Left forelimb (tissue), 1 donor: Measurements from ENCODE around the gene NATD1.
"Not testable (repeated sequence)": the region's sequence is repeated elsewhere in the genome, so short reads cannot be mapped to it uniquely, and the experiment has no call there.

Experiments
- DNase-seq: peaks from one replicate; pipeline ENCODE4 v3.0.0-alpha.2; 2018; ENCODE audit warnings: low spot score

NATD1 gene

DNA sequence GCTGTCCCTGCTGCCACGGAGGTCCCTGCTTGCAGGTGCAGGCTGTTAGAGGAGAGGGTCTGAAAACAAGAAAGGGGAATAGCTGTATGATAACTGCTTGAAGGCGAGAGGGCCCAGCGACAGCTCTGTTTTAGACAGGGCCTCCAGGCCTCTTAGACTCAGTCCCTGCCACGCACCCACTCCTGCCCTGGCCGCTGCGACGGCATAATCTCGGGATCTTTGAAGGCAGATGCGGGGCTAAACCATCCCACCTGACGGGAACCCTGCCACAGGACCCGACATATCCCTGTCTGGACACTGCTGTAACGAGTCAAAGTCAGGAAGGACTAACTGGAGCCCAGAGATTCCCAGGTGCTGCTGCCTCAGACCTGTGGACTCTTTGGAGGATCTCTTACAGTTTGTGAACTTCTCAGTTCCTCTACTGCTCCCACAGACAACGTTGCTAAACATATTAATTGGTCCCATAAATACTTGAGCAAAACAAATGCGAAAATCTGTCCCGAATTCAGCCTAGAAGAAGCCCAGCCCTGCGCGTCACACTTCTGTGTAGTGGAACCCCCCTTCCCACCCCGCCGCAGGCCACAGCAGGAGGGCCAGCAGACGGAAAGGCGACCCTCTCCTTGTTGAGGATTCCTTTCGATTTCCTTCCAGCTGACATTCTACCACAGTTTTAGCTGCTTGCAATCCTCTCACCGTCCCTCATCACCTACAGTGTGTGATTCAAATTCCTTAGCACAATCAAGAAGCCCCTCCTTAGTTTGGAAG is 38.3 kb downstream of the NATD1 start:
- no peak for DNase-seq

DNA sequence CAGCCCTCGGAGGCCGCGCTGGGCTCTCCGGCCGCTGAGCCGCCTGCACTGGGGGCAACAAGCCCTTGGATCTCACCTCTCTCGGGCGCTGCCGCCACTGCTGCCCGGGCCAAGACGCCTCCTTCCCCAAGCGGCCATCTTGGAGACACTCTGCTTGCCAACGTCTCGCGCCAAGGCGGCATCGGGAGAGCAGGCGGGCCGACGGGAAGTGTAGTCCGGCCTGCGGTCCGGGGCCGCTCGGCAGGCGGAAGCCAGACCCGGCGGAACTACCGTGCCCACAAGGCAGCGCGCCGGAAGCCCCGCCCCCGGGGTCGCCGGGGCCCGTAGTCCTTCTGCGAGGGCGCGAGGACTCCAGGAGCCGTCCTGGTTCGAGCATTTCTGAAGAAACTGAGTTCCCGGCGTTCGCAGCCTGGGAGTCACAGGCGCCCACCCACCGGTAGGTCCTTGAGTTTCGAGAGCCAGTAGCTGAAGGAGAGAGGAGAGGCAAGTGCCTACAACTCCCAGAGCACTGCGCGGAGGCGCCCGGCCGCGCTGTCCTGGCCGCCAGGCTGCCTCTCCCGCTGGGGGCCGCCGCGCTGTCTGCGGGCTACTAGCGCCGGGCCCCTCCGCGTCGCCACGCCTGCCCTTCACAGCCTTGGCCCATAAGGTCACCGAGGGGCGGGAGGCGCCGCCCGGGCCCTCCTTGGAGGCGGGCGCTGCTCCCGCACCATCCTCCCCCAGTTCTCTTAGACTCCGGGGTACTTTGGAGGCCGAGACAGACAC is 39.0 kb downstream of the NATD1 start, which contains the start of gene TMEM11:
TSS of gene TMEM11 (minus strand) at position 147 of the 762 bp plus-strand sequence. CDS start at position 138, 9 bp downstream.
- peak; percentile 99 for DNase-seq

DNA sequence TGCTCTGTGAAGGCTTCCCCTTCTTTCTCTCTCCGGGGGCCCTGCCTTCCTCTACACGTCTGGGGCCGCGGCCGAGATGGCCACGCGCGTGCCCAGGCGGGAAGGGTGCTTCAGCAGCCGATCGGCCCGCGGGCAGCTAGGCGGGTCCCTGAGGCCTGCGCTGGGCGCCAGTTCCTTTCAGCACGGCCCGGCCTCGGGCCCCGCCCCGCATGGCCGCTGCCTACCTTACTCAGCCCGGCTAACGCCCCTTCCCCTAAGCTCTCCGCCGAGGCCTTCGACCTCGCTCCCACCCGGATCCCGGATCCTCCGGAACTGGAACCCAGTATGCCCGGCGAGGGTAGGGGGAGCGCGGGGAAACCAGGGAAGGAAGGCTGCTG is 39.6 kb downstream of the NATD1 start:
- no peak for DNase-seq

DNA sequence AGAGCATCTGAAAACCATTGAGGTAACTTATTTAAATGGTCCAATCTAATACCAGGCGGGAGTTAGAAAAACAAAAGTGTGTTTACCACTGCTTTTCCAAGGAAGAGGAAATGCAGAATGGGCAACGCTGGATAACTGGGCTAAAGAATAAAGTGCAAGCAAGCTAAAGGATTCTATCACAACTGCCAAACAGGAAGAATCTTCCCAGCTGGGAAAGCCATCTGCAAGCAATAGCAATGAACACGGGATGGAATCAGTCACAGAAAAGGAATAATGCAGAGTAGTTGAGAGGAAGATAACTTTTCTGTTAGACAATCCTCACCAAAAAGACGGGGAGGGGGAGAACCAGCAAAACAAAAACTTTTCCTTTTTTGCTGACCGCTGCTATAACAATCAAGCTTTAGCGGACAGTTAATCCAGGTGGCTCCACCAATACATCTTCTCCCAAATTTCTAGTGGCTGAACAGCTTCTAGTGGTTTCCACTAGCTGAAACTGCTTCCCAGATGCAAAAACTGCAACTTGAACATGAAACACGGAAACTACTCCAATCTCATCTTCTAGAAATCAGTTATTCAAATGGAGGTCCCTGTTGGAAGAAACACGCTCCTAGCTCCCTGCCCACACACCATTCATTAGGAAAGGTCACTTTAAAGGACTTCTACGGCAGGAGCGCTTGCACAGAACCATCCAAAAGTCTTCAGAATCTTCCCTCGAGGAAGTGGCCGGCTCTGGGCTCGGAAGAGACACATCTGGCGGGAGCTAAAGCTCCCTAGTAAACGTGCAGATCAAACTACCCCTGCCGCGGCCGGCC is 40.2 kb downstream of the NATD1 start:
- DNase-seq, result no peak

DNA sequence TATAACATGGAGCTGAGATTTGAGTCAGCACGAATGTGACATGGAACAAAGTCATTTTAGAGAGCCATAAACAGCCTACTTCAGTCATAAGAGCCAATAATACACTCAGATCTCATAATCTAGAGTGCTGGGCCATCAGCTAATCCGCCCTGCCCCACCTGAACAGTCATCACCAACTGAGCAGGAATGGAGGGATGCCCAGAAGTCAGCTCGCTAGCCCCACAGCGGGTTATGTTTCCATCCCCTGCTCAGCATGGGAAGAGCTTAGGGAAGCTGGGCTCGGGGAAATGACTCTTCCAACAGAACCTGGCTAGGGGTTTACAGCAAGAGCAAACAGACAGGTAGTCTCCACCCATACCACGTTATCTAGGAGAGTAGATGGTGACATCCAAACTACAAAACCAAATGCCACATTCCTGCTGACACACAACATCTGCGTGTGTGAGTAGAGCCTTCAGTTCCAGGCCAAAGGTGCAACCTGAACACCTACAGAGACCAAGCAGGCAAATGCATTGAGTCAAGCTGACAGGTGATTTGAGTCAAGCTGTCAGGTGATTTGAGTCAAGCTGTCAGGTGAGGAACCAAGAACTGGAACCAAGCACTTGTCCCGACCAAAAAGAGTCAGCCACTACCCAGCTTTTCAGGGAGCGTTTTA is 41.3 kb downstream of the NATD1 start:
- no peak for DNase-seq

DNA sequence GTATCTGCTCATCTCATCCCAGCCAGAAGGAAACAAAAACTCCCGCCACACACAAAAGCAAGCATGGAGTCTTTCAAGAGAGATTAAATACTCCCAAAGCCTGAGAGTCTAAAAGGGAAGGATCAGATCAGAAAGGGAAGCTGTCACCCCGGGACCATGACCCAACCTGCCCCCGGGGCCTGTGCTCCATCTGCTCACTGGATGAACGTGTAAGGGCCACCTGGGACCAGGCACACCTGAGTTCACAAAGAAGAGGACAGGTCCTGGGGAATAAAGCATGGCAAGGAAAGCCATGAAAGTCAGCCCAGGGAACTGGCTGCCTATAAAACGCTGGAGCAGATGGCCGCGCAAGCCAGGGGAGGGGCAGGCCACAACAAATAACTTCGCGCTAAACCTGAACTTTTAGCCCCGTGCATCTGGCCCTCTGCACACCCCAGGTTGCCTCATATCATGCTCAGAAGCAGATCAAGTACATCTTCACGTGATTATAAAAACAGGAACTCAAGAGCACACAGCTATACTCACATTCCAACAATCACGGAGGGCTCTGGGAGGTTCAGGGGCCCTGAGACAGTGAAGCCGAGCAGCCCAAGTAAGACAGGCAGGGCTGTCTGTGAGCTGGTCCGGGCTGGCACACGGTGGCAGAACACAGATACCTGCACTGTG is 42.7 kb downstream of the NATD1 start:
- no peak for DNase-seq

DNA sequence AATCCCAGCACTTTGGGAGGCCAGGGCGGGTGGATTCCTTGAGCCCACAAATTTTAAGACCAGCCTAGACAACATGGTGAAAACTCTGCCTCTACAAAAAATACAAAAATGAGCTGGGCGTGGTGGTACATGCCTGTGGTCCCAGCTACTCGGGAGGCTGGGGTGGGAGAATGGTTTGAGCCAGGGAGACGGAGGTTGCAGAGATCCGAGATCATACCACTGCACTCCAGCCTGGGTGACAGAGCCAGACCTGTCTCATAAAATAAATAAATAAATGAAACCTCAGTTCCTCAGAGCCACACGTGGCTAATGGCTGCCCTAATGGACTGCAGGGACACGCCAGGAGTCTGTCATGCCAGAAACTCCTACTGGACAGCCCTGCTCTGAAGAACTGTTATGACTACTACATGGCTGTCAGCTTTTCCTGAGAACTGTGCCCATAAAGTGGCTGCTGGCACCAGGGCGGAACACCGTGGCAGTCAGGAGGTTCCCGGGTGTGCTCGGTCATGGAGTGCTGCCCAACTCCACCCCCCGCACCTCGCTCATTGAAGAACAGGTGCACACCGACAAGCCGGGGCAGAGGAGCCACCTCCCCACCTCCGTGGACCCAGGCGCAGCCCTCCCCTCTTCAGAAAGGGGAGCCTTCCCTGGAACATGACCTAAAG is 43.6 kb downstream of the NATD1 start:
- DNase-seq, result no peak

DNA sequence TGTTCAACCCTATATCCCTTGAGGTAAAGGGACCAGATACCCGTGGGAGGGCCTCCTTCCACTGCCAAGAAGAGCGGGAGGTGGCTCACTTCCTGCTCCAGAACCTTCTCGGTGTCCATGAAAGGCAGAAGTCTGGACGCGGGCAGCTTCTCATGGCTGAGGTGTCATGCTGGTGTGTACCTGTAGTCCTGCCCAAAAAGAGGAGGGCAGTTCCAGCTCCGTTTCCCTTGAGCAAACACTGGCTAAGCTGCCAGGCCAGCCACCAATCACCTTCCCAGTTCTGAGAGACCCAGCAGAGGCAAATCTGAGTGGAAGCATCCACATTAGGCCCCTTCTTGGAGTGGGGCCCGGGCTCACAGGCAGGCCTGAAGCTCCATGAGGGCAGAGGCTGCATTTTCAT is 44.9 kb downstream of the NATD1 start:
- DNase-seq, result no peak

DNA sequence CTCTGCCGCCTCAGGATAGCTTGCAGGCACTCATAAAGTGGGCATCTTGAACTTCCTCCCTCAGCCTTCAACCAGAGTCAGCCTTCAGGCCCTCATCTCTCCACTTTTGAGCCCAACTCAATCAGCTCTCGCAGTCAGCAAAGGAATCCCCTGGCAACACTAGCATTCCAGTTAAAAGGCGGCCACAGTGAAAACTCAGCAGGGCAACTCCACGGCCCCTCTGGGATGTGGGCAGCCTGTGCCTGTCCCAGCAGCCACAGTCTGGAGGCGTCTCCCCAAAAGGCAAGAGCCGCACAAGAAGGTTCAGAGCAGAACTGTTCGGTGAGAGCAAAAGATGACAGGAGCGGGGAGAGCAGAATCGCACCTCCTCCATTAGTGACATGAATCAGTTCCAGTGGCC is 48.3 kb downstream of the NATD1 start:
- no peak for DNase-seq

DNA sequence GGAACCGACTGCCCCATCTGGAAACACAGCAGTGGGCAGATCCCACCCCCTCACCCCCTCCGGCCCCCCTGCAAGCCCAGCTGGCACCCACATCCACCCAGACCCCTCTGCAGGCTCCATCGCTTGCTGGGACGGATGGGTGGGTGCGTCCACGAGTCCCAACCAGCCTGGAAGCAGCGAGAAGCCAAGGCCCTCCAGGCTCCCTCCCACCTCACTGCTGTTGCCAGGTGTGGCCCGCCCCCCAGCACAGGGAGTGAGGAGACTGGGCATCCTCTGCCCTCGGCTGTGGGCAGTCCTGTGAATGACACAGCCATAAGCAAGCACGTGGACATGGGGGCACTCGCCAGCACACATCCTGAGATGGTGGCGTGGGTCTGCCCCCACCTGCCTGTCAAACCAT is 50.7 kb downstream of the NATD1 start:
- no peak for DNase-seq

DNA sequence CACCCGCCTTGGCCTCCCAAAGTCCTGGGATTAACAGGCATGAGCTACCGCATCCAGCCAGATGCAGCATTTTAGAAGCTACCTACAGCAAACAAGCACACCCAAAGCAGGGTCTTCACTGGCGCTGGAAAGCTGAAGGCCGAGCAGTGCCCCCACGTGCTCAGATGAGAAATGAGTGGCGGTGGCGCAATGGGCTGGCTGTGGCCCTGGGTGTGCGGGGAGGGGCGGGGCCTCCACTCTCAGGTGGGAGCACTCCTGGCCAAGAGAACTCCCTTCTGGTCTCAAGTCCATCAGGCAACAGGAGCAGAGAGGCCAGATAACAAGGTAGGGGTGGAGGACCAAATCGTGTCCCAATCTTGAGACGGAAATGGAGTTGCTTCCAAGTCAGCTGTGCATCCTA is 51.3 kb downstream of the NATD1 start:
- DNase-seq, result no peak

DNA sequence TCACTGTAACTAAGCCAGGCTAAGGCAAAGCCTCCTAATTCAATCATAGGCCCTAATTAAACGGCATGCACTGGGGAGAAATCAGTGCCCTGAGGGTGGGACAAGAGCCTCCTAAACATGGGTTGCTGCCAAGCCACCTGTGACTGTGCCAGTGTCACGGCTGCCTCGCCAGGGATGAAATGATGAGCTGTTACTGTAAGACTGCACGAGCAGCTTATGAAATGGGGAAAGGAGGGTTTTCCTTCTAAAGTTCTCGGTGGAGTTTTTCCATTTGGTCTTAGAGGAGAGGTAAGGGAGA is 52.0 kb downstream of the NATD1 start:
- DNase-seq, result no peak

DNA sequence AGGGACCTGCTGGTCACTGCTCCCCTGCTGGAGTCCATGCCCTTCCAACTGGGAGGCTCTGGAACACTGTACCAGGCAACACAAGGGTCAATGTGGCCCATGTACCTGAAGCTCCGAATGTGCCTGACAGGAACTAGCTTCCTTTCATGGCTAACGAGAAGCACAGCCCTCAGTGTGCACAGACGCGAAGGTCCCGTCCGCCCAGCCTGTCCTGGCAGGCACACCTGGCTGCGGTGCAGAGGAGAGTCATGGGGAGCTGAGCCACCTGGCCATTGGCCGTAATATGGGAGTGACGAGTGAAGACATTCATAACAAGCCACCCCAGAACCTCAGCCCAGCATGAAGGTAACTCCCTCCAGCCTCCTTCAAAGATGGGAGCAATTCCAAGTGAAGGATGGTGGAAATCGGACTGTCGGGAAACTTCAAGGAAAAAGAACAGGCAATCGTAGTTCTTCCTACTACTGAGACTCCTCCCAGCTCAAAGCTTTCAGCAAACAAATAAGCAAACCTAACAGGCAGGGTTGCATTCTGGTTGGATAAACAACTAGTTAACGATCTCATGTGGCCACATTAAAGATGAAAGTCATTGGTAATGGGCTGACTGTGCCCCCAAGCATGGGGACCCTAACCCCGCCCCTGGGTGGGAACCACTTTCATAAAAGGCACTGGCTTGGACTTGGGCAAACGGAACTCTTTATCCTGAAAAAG is 52.5 kb downstream of the NATD1 start:
- no peak for DNase-seq

DNA sequence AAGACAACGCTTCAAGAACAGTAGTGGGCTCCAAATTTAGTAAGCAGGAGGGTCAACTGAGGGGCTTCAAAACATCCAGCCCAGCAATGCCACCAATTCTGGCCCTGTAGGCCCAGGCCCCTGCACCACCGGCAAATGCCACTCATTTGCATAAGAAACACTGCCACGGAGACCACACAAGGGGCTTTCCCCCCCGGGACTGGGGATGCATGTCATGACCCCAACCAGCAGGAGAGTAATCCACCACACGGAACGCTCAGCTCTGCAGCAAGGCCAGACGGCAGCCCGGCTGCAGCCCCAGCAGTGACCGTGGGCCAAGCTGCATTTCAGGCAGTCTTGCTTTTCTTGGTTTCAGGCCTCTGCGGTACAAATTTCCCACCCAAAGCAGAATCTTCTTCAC is 53.4 kb downstream of the NATD1 start:
- DNase-seq, result no peak

DNA sequence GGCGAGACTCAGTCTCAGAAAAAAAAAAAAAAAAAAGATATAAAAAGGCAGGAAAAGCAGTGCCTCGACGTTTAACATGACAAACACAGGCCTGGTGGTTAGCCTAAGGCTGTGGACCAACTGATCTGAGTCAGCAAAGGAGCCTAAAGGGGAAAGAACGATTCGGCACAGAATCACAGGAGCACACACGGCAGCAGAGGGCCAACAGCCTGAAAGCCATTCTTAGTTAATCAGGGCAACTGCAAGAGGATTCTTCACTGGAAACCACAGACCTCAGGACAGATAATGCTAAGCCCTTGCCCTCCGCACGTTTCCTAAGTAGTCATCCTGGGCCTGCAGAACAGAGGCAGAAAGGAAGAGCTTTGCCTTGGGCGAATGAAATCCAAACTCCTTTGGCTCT is 53.9 kb downstream of the NATD1 start:
- DNase-seq, result no peak

DNA sequence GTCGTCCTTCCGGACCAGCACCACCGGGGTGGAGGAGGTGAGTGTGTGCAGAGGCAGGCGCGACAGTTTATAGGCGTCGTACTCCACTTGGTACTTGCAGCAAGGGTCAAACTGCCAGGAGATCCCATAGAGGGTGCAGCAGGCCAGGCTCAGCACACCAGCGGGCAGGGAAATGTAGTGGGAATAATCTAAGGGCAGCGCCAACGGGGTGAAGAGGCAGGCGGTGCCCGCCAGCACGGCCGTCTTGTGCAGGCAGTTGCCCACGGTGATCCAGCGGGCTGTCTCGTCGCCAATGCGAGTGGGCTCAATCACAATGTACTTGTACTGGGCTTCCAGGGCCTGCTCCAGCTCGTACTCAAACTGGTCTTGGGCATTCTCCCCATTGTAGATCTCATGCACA is 54.8 kb downstream of the NATD1 start:
- DNase-seq, result no peak

DNA sequence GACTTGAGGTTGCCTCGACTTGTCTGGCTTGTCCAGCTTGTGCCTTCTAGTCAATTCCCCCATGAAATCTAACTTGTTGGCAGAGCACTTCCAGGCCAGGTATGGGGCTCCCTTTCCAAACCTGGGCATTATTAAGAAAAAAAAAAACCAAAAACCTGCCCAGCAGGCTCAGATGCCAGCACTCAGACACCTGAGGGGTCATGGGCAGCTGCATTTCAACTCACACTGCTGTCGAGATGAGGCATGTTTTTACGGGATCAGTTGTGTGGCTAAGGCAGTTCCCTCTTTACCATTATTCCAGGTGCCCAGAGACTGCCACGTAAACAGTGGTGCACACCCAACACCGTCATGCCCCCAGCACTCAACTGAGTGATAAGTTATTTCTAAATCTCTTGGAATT is 57.1 kb downstream of the NATD1 start:
- DNase-seq, result no peak

DNA sequence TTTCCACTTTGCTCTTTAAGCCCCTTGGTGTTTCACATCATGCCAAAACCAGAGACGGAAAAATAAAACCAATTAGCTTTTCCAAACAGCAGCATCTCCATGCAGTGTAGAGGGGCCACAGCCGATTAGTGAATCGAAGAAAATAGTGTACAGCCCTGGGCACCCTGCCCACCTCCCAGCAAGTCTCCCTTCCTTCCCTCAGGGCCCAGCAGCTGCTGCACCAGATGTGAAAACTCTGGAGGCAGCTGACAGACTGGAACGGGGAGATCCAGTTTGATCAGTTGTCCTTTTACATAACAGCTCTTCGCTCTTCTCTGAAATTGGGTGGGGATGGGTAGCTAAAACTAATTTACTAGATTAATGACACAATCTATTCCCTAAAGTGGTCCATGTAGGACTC is 58.5 kb downstream of the NATD1 start:
- peak; percentile 82 for DNase-seq

DNA sequence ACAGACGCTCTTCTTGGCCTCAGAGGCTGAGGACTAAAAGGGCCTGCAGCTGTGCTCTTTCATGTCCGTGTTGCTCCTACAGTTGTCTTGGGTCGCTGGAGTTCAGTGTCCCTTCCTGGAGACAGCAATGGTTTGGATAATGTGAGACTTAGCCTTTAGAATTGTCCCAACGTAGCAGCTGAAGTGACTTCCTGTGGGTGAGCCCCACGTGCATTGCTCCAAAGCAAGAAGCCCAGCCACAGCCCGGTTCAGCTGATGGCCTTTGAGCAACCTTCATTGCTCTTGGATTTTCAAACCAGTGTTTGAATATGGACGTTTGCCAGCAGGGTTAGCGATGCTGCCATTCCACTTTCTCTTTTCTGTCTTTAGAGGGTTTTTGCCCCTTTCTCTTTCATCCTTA is 59.0 kb downstream of the NATD1 start:
- no peak for DNase-seq

DNA sequence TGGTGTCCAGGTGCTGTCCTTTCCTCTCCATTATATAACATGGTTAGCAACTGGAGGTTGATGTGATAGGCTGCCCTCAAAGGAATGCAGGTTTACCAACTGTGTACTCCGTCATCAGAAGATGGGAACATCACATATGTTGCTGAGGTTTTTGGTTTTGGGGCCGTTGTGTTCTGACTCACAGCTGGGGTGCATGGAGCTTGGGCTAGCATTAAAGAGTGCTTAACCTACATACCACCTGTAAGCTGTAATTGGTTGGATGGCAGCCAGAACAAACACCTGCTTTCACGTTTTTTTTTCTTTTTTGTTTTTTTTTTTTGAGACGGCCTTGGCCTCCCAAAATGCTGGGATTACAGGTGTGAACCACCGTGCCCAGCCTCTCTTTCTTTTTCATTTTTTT is 60.2 kb downstream of the NATD1 start:
- DNase-seq, result no peak

DNA sequence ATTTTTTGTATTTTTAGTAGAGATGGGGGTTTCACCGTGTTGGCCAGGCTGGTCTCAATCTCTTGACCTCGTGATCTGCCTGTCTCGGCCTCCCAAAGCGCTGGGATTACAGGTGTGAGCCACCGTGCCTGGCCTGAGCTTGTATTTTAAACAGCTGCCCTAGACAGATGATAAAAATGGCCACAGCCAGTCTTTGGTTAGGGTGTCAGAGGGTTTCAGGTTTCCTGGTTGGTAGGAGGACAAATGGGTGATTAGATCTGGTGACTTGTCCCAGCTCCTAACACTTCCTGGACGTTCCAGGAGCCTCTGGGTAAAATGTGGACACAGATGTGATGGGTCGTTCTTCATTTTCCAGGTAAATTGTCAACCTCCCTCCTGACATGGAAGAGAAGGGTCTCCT is 60.8 kb downstream of the NATD1 start:
- not testable (repeated sequence) for DNase-seq
